ENCODE results near the gene CEP70.

- TF ChIP-seq POLR2AphosphoS5 (IDR thresholded peaks at IDR 0.05; ENCODE audit: borderline replicate concordance, low read depth, low read length) (peak; percentile 47; the same call in 1 of the 2 replicates), EZH2 (IDR thresholded peaks at IDR 0.05) (no peak)
Observed at GRCh38 chr3:138594150-138594934, at the start of gene CEP70.
